HK-2 (cell line): ENCODE data around the gene ASCC2.
"Not testable (repeated sequence)": the region's sequence is repeated elsewhere in the genome, so short reads cannot be mapped to it uniquely, and the experiment has no call there.

Source experiments
- DNase-seq: peaks from one replicate; pipeline ENCODE4 v3.0.0-alpha.2; 2018; ENCODE audit not compliant: unreplicated experiment

The ASCC2 gene

DNA sequence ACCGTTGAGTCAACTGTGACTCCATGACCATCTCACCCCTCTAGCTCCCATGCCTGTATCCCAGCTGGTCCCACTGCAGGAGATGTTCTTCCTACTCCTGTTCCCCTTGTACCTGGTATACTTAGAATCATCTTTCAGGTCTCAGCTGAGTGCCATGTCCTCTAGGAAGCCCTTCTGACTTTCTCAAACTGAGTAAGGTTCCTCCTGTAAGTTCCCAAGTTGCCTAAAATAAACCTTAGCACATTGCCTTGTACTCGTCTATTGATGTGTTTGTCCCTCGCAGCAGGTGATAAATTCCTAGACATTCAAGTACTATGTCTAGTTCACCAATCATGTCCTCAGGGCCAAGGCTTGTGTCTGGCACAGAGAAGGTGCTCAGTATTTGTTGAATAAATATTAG lies 18.4 kb upstream of the ASCC2 start:
- no peak for DNase-seq

GRCh38 chr22:29855611-29856181 lies 17.6 kb upstream of the ASCC2 start:
- DNase-seq = no peak

- DNase-seq = no peak
Observed at GRCh38 chr22:29854432-29854831, 16.4 kb upstream of the ASCC2 start.

DNA sequence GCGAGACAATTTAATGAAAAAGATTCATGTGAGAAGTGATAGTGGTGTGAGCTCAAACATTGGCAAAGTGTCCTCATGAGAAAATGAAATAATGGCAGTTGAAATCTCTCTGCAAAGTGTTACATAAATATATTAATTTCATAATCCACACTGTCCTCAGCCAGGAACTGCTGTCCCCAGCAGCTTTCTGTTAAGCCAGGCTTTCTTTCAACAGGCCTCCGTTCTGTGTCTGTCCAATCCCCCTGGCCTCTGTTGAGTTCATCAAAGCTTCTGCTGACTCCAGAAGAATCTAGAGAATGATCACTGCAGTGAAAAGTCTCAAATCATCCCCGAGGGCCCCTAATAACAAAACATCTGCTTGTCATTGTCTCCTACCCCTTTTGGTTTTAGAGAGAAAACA lies 10.0 kb upstream of the ASCC2 start:
- DNase-seq = no peak

GRCh38 chr22:29846290-29846689 lies 8.2 kb upstream of the ASCC2 start:
- DNase-seq = no peak

DNA sequence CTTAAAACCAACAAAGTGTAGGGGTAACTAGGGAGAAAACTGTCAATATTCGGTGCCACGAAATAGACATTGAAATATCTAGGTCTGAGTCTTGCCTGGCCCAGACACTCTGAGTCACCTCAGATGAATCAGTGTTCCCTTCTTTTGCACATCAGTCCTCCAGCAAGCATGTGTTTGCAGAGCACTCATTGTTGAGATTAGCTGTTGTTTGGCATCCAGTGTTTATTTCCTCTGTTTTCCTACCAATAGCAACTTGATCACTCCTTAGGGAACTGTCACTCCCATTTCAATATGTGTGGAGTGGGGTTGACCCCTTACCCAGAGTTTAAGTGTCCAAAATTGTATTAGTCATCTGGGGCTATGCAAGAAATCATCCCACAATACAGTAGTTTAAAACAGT lies 4.7 kb upstream of the ASCC2 start:
- peak; percentile 14 for DNase-seq

GRCh38 chr22:29842172-29842571 lies 4.1 kb upstream of the ASCC2 start:
- no peak for DNase-seq

- no peak for DNase-seq
Observed at GRCh38 chr22:29840498-29840897, 2.4 kb upstream of the ASCC2 start.

DNA sequence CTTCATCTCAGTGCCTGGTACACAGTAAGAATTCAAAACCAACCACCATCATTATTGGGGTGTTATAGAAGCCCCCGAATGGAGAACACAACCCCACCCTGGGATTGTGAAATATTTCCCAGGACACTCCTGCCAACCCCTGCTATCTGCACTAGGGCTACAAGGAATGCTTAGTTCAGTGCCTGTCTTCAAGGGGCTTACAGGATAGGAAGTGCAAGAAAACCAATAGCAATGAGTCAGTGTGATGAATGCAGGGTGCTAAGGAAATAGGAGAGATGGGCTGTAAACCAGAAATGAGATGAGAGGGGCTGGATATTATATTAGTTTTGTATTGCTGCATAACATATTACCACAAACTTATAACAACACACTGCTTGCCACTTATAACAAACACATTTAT lies 965 bp upstream of the ASCC2 start:
- DNase-seq = no peak

GRCh38 chr22:29838599-29838956 lies 504 bp upstream of the ASCC2 start:
- no peak for DNase-seq

- not testable (repeated sequence) for DNase-seq
Observed at GRCh38 chr22:29836791-29837370, 1.2 kb downstream of the ASCC2 start.

- no peak for DNase-seq
Observed at GRCh38 chr22:29834046-29834445, 4.0 kb downstream of the ASCC2 start.

GRCh38 chr22:29833392-29833965 lies 4.6 kb downstream of the ASCC2 start:
- no peak for DNase-seq

DNA sequence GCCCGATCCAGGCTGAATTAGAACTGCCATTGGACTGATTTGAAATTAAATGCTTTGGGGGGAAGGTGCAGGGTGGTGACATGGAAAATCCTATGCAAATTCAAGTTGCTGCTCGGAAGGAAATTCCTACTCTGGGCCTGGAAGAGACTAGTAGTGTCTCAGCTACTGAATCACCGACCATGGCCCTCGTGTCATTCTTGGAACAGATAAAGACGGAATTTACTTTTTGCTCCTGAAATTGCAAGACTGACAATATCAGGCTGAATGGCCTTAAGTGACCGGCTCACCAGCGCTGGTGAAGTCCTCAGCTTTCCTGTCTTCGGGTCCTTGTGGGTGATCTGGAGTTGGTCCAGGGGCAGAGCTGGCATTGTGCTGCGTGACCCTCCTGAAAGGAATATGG lies 6.1 kb downstream of the ASCC2 start:
- DNase-seq = no peak

DNA sequence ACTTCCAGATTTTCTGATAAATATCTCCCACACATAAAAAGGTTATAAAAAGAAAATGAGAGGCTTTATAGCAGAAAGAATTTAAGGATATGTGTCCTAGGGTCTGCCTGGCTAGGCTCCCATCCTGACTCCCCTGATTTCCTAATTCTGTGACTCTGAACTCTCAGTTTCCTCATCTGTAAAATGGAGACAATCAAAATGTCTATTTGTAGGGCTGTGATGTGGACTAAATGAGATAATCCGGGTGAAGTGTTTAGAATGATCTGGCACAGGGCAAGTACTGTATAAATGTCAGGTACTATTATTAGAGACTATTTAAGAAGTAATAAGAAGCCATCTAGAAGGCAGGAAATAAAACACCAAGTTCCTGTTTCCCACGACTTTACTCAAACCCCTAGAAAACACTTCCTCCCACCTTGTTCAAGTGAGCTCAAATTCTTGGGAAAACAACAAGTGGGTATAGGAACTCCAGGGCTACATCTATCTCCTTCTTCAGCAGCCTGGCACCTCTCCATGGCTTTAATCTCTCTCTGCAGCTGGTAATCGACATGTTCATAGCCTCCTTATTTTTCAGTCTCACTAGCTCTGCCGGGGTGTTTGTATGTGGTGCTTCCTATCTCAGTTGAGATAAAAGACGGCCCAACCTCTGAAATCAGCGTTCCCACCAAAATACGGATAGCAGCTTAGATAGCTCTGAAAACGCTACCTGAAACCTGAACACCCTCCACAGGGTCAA lies 6.7 kb downstream of the ASCC2 start:
- no peak for DNase-seq

DNA sequence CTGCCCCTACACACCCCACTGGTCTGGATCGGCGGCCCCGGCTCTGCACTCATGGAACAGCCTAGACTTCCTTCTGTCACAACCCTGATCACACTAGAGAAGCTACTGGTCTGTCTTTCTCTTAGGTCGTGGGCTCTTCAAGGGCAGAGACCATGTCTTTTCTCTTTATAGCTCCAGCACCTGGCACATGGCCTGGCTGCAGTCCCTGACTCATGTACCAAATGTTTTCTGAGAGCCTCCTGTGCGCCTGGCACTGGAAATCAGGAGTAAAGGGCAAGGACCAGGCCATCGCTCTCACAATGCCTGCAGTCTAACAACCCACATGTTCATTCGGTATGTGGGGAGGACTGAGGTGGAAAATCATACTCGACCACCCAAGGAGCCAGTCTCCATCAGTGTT lies 7.5 kb downstream of the ASCC2 start:
- no peak for DNase-seq

GRCh38 chr22:29827726-29828125 lies 10.3 kb downstream of the ASCC2 start:
- DNase-seq = peak; percentile 53

DNA sequence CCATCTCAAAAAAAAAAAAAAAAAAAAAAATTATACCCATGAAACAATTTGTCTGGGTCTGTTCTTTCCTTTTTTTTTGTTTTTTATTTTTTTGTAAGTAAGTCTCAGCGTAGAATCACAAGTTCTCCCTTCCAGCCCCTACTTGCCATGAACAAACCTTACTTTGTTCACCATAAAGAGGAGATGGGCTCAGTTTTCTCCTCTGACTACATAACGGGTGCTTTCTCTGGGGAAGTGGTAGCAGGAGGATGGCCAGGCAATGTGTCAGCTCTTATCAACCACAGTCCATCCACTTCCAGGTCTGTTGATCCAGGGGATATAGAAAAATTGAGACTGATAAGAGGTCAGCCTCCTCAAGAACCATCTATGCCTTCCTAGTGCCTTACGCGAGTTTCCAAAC lies 11.0 kb downstream of the ASCC2 start:
- no peak for DNase-seq

GRCh38 chr22:29825578-29825977 lies 12.5 kb downstream of the ASCC2 start:
- no peak for DNase-seq

DNA sequence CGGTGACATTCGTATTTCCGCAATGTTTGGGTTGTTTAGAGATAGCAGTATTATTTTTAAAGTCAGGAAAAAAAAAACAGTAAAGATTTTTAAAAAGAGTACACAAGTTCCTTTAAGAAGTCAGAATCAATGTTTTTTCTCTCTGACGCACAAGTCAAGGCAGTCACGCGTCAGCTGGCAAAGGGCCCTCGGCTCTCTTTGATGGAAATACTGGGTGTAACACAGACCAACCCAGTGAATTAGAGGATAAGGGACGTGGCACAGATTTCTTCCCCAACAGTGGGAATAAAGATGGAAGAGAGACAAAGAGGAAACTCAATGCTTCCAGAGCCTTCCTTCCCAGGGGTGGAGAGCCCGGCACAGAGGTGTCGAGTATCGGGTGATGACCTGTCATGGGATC lies 13.4 kb downstream of the ASCC2 start:
- no peak for DNase-seq

GRCh38 chr22:29821291-29822016 lies 16.6 kb downstream of the ASCC2 start:
- DNase-seq = peak; percentile 86

DNA sequence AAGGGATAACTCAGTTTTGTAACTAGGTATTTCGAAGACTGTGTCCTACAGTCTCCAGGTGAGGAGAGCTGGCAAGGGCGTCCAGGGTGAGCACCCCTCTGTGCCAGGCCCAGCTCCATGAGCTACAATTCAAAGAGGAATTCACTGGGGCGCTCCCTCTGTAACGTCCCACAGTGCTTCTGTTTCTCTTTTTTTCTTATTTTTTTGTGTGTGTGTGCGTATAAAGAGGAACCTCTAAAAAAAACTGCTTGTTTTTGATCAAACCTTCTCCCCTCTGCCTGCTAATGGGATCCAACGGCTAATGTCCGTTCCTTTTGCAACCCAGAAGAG lies 17.1 kb downstream of the ASCC2 start:
- DNase-seq = no peak

DNA sequence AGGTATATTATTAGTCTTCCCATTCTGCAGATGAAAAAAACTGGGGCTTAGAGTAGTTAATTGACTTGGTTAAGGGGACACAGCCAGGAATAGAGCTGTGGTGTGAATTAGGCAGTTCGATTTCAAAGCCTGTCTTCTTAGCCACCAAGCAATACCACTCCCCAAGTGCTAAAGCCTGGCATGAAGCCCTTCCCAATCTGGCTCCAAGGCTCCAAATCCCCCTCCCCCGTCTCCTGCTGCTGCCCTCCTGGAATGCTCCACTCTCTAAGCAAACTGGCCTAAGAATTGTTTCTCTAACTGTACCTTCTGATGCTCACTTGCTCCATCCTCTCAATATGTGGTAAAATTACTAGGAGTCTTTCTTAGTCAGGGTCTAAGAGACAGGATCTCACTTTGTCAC lies 18.6 kb downstream of the ASCC2 start:
- DNase-seq = no peak
